HepG2 (cell line): ENCODE data around the gene PODXL2. TPM values are rescaled to one million over a fixed set of nuclear protein-coding genes. Genes with fewer than 3 reads are reported as not detected.

ENCODE experiments used
- ATAC-seq: fragments of 200-7000 bp; cut with Tn5 transposase; 3 replicates; pipeline ENCODE4 v1.9.1; 2020; ENCODE audit warnings: mild to moderate bottlenecking, moderate library complexity
- BruUV-seq: library from RNA; stranded (reverse); fragments of 400-500 nt; replicated peaks from 2 replicates; lab custom pipeline; 2021; lab: Mats Ljungman, UMichigan
- CTCF ChIA-PET: fragments of 300-600 bp; formaldehyde crosslinking; extraction: SDS; loops from one replicate; lab custom pipeline; 2021; ENCODE audit warnings: low total read pairs, inconsistent platforms, low intra/inter-chr PET ratio; lab: Yijun Ruan, JAX
- POLR2A ChIA-PET: fragments of 350-600 bp; sonication (Branson Sonifier 250); formaldehyde crosslinking; loops from one replicate; lab custom pipeline; 2020; ENCODE audit warnings: antibody characterized with exemption, inconsistent platforms; lab: Yijun Ruan, JAX
- DNase-seq: peaks from one replicate; pipeline ENCODE4 v3.0.0-alpha.2; 2015; ENCODE audit warnings: low spot score
- FAIRE-seq: peaks from 3 replicates; lab custom pipeline; 2011; peaks lifted over from hg19 to GRCh38; lab: Jason Lieb, UNC
- H2AFZ ChIP-seq: one replicate; pipeline ENCODE4 v1.6.1; 2011; ENCODE audit warnings: low read length, inconsistent platforms
- H3K27ac ChIP-seq: fragments of 300-600 bp; 3 replicates; pipeline ENCODE4 v1.8.0; 2011; ENCODE audit warnings: mixed run types, mild to moderate bottlenecking, mixed read lengths, low read length, inconsistent platforms; ENCODE audit not compliant: insufficient read depth; ENCODE audit errors: extremely low read length
- H3K27me3 ChIP-seq, 2 experiments: fragments of 200-600 bp in 1 of 2; 2 replicates in 1 of 2; 3 replicates in 1 of 2; pipeline versions ENCODE4 v1.6.0 to v1.8.0; 2011; ENCODE audit warnings: low read length in 2 of 2, mild to moderate bottlenecking in 2 of 2, moderate library complexity in 2 of 2, inconsistent platforms in 1 of 2; ENCODE audit not compliant: insufficient read depth in 2 of 2, control insufficient read depth in 1 of 2
- H3K36me3 ChIP-seq, 2 experiments: fragments of 200-600 bp in 1 of 2; replicated peaks in 1 of 2; 2 replicates in 1 of 2; 3 replicates in 1 of 2; pipeline versions ENCODE4 v1.5.1 to v1.8.0; 2011; ENCODE audit warnings: low read length in 2 of 2, inconsistent platforms in 1 of 2; ENCODE audit not compliant: insufficient read depth in 2 of 2, control insufficient read depth in 1 of 2
- H3K4me1 ChIP-seq: 2 replicates; pipeline ENCODE4 v1.5.1; 2012; ENCODE audit warnings: low read length, inconsistent platforms; ENCODE audit not compliant: insufficient read depth
- H3K4me2 ChIP-seq: 2 replicates; pipeline ENCODE4 v1.6.0; 2011; ENCODE audit warnings: low read depth, low read length, inconsistent platforms
- H3K4me3 ChIP-seq, 3 experiments: fragments of 200-600 bp in 1 of 3; sonication (generic), shearing (Covaris generic) in 1 of 3; replicated peaks in 1 of 3; 2 replicates each; pipeline ENCODE4 v1.5.1; 2011 to 2016; ENCODE audit warnings: low read length in 3 of 3, inconsistent platforms in 2 of 3, low read depth in 2 of 3, mild to moderate bottlenecking in 2 of 3, control low read depth in 1 of 3, mixed read lengths in 1 of 3; ENCODE audit not compliant: insufficient read depth in 1 of 3
- H3K79me2 ChIP-seq: one replicate; pipeline ENCODE4 v1.6.1; 2011; ENCODE audit warnings: low read length, inconsistent platforms; ENCODE audit not compliant: insufficient read depth
- H3K9ac ChIP-seq: 2 replicates; pipeline ENCODE4 v1.6.0; 2011; ENCODE audit warnings: mild to moderate bottlenecking, low read depth, low read length, inconsistent platforms; ENCODE audit not compliant: insufficient read depth
- H3K9me3 ChIP-seq: 2 replicates; pipeline ENCODE4 v1.5.1; 2012; ENCODE audit warnings: mild to moderate bottlenecking, low read length
- H4K20me1 ChIP-seq: 2 replicates; pipeline ENCODE4 v1.6.0; 2011; ENCODE audit warnings: inconsistent platforms, mild to moderate bottlenecking, low read length, moderate library complexity; ENCODE audit not compliant: insufficient read depth
- HCFC1 ChIP-seq: fragments of 150-350 bp; IDR thresholded peaks from 2 replicates; pipeline ENCODE4 v1.6.1; 2014; ENCODE audit warnings: low read depth, low read length
- MAFF ChIP-seq: IDR thresholded peaks from 2 replicates; pipeline ENCODE4 v1.6.1; 2011; ENCODE audit warnings: low read depth, low read length, improper control_type of control experiment
- POLR2A ChIP-seq, 2 experiments: IDR thresholded peaks; 2 replicates each; pipeline ENCODE4 v1.6.1; 2011; ENCODE audit warnings: low read depth in 2 of 2, low read length in 2 of 2, mild to moderate bottlenecking in 1 of 2, moderate library complexity in 1 of 2; ENCODE audit not compliant: insufficient read depth in 1 of 2
- SIN3A ChIP-seq: IDR thresholded peaks from 2 replicates; pipeline ENCODE4 v1.6.1; 2011; ENCODE audit warnings: low read depth, mild to moderate bottlenecking, control low read depth, low read length, borderline replicate concordance
- SIX4 ChIP-seq: sonication (generic); formaldehyde crosslinking; IDR thresholded peaks from 2 replicates; pipeline ENCODE4 v1.4.0; 2020; ENCODE audit warnings: missing genetic modification reagents
- WGBS: methylation state at CpG from one replicate; pipeline ENCODE4 v1.1.6; 2017; ENCODE audit warnings: low lambda C conversion rate; 5-methylcytosine and 5-hydroxymethylcytosine counted together
- in situ Hi-C: cut with HindIII; loops from 2 replicates; pipeline ENCODE4 v1.10.0; 2017; ENCODE audit warnings: low pct_unique_long_range_greater_than_20kb; ENCODE audit not compliant: extremely low pct_ligation_motif_present
- intact Hi-C: fragments of 100-400 bp; cut with micrococcal nuclease; formaldehyde crosslinking; loops from one replicate; pipeline ENCODE4 v1.10.0; 2022; ENCODE audit not compliant: unreplicated experiment
- polyA plus RNA-seq, 8 experiments: library from polyadenylated mRNA; depleted of rRNA in 3 of 8; stranded (reverse) in 7 of 8; unstranded in 1 of 8; fragments of >200 nt; fragmentation: Illumina TruSeq in 4 of 8; extraction: Trizol in 4 of 8; gene quantifications; 2 replicates each; pipeline versions ENCODE4 v1.2.1 to v1.2.3, GENCODE V29; 2011 to 2016; ENCODE audit warnings: low read depth in 4 of 8, missing spikeins in 1 of 8, mixed read lengths in 1 of 8; ENCODE audit not compliant: insufficient read depth in 1 of 8
- total RNA-seq, 5 experiments: library from RNA; depleted of rRNA; stranded (reverse); fragments of >200 nt; fragmentation: Illumina TruSeq; extraction: Trizol; gene quantifications; 2 replicates each; pipeline ENCODE4 v1.2.3, GENCODE V29; 2016; ENCODE audit warnings: low read depth in 1 of 5
- TF ChIP-seq, protein P1 (sequence below): sonication (generic); formaldehyde crosslinking; IDR thresholded peaks from 2 replicates; pipeline ENCODE4 v1.5.0; 2020; ENCODE audit warnings: missing genetic modification reagents

PODXL2 gene
- total and polyA plus RNA-seq, 2 of the 13 experiments (the other 11 are each of a cell fraction or from before 2014, with no cell fraction given) = 20.4 to 25.1 TPM

DNA sequence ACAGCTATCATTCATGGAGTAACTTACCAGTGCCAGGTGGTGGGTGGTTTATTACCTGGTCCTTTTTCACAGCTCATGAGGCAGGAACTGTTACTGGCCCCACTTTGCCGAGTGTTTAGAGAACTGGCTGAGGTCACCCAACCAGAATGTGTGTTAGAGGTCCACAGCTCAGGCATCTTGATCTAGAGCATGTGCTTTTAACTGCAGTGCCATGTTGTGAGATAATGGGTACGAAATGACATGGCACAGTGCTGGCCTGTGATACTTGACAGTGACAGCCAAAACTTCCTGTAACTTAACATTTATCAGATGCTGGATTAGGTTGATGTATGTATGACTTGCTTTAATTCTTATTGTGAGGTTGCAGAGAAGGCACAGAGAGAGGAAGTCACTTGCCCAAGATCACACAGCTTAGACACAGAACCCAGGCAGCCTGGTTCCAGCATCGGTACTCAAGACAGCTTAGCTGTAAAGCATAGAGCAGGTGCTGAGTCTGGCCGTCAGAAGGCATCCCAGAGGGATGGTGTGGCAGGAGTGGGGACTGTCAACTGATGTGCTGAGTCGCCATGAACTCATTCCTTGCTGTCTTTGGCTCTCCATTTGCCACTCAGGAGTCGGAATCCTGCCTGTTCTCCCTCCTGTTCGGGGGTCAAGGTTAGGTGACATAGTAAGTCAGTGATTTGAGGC lies 21.2 kb upstream of the PODXL2 start:
- H3K4me2 ChIP-seq = no peak overlapping the region
- FAIRE-seq (no peak), DNase-seq (no peak), ATAC-seq (no peak)
- TF ChIP-seq SIX4 (no peak), POLR2A (IDR thresholded peaks at IDR 0.05; ENCODE audit: insufficient read depth in 1 of 2, low read depth in 2 of 2, low read length in 2 of 2) (0 out of 4 replicates have a peak, but pooled peaks of 1 of the 2 experiments have one; percentile 16), HCFC1 (no peak)
- TF ChIP-seq, protein P1, sequence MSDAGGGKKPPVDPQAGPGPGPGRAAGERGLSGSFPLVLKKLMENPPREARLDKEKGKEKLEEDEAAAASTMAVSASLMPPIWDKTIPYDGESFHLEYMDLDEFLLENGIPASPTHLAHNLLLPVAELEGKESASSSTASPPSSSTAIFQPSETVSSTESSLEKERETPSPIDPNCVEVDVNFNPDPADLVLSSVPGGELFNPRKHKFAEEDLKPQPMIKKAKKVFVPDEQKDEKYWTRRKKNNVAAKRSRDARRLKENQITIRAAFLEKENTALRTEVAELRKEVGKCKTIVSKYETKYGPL = no peak
- ChIA-PET POLR2A (interaction anchor here (1.2 kb wide), 1 partner anchor 9 kb away, joined by 4 read pairs; the partner anchor contains the start of gene MCM2), CTCF (no interaction called here)
- H3K4me3 ChIP-seq = no peak overlapping the region
- H3K4me1 ChIP-seq = peaks cover 2% of the 10 kb centered on the region; the same call in 1 of the 2 replicates
- no peaks in the 10 kb centered on the region for H3K27me3 ChIP-seq
- intact Hi-C loops (no loop called here), in situ Hi-C loops (no loop called here)
- no TSS peak for BruUV-seq
- WGBS = 95% methylated on average over 7 of the region's 7 CpGs
- peaks cover 2% of the 10 kb centered on the region for H3K79me2 ChIP-seq
- no peak overlapping the region for H3K9ac ChIP-seq
- H2AFZ ChIP-seq = no peak overlapping the region
- no peak overlapping the region for H3K27ac ChIP-seq
- H3K9me3 ChIP-seq = no peaks in the 10 kb centered on the region
- no peaks in the 10 kb centered on the region for H4K20me1 ChIP-seq
- H3K36me3 ChIP-seq = peaks cover 35 to 82% of the 10 kb centered on the region in 2 experiments

DNA sequence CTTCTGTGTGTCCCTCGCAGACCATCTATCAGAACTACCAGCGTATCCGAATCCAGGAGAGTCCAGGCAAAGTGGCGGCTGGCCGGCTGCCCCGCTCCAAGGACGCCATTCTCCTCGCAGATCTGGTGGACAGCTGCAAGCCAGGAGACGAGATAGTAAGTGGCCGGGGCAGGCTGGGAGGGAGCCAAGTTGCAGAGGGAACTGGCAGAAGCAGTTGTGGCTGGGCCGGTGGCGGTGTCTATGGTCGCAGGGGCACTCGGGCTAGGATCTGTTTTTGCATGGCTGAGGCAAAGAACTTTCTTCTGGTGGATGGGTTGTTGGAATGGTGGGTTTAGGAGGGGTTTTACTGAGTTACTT lies 20.6 kb upstream of the PODXL2 start:
- H3K36me3 ChIP-seq = peaks cover 35 to 87% of the 10 kb centered on the region in 2 experiments

More for the DNA sequence above, 20.6 kb upstream of the PODXL2 start:
- intact Hi-C loops = no loop called here
- CTCF ChIA-PET = no interaction called here
- TF ChIP-seq SIN3A = no peak
- no peak for TF ChIP-seq MAFF
- Histone ChIP-seq H3K4me3 (no peak overlapping the region), H3K27me3 (no peaks in the 10 kb centered on the region), H3K9me3 (no peaks in the 10 kb centered on the region), H3K4me2 (no peak overlapping the region), H3K79me2 (peaks cover 2% of the 10 kb centered on the region), H3K9ac (no peak overlapping the region), H2AFZ (no peak overlapping the region), H3K27ac (no peak overlapping the region), H3K4me1 (peaks cover 4% of the 10 kb centered on the region; the same call in 1 of the 2 replicates), H4K20me1 (no peaks in the 10 kb centered on the region)
- ATAC-seq (no peak), DNase-seq (no peak), FAIRE-seq (no peak)
- in situ Hi-C loops = no loop called here
- over 99% methylated on average over 14 of the region's 14 CpGs for WGBS
- POLR2A ChIA-PET = no interaction called here
- no TSS peak for BruUV-seq
